GM23338 (cell line): ENCODE data around the gene THADA.

ENCODE experiments used
- CREB1 ChIP-seq: fragments of 250-450 bp; sonication (Bioruptor Pico); IDR thresholded peaks from 2 replicates; pipeline ENCODE4 v1.5.0; 2020; ENCODE audit warnings: low read depth, mild to moderate bottlenecking, moderate library complexity
- CTCF ChIP-seq, 2 experiments: fragments of 200-600 bp in 1 of 2; sonication (generic) in 1 of 2; conservative IDR thresholded peaks; 2 replicates each; pipeline versions ENCODE4 v1.5.1 to v1.6.1; 2016 to 2017; ENCODE audit warnings: antibody characterized with exemption in 2 of 2, low read depth in 2 of 2, mild to moderate bottlenecking in 2 of 2, moderate library complexity in 1 of 2
- EZH2 ChIP-seq: fragments of 200-600 bp; sonication (generic); IDR thresholded peaks from one replicate; pipeline ENCODE4 v1.8.0; 2017; ENCODE audit warnings: antibody characterized with exemption, mild to moderate bottlenecking, low read depth; ENCODE audit not compliant: unreplicated experiment
- JUNB ChIP-seq: IDR thresholded peaks from one replicate; pipeline ENCODE4 v1.6.1; 2016; ENCODE audit warnings: antibody characterized with exemption; ENCODE audit not compliant: unreplicated experiment
- POLR2AphosphoS5 ChIP-seq: IDR thresholded peaks from 2 replicates; pipeline ENCODE4 v1.6.1; 2016; ENCODE audit warnings: antibody characterized with exemption, low read depth
- TF ChIP-seq, protein P1 (sequence below): IDR thresholded peaks from one replicate; pipeline ENCODE4 v1.6.1; 2018; ENCODE audit warnings: antibody characterized with exemption; ENCODE audit not compliant: unreplicated experiment
- TF ChIP-seq, protein P2 (sequence below): IDR thresholded peaks from 2 replicates; pipeline ENCODE4 v1.6.1; 2016; ENCODE audit warnings: antibody characterized with exemption

GRCh38 chr2:43209204-43209717 is 386.6 kb downstream of the THADA start:
- TF ChIP-seq CTCF (conservative IDR thresholded peaks at IDR 0.05; ENCODE audit: low read depth in 2 of 2), result no peak
- TF ChIP-seq POLR2AphosphoS5, result no peak
- no peak for TF ChIP-seq JUNB
- TF ChIP-seq CREB1, result no peak
- TF ChIP-seq, protein P1, sequence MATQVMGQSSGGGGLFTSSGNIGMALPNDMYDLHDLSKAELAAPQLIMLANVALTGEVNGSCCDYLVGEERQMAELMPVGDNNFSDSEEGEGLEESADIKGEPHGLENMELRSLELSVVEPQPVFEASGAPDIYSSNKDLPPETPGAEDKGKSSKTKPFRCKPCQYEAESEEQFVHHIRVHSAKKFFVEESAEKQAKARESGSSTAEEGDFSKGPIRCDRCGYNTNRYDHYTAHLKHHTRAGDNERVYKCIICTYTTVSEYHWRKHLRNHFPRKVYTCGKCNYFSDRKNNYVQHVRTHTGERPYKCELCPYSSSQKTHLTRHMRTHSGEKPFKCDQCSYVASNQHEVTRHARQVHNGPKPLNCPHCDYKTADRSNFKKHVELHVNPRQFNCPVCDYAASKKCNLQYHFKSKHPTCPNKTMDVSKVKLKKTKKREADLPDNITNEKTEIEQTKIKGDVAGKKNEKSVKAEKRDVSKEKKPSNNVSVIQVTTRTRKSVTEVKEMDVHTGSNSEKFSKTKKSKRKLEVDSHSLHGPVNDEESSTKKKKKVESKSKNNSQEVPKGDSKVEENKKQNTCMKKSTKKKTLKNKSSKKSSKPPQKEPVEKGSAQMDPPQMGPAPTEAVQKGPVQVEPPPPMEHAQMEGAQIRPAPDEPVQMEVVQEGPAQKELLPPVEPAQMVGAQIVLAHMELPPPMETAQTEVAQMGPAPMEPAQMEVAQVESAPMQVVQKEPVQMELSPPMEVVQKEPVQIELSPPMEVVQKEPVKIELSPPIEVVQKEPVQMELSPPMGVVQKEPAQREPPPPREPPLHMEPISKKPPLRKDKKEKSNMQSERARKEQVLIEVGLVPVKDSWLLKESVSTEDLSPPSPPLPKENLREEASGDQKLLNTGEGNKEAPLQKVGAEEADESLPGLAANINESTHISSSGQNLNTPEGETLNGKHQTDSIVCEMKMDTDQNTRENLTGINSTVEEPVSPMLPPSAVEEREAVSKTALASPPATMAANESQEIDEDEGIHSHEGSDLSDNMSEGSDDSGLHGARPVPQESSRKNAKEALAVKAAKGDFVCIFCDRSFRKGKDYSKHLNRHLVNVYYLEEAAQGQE, result no peak
- TF ChIP-seq EZH2, result no peak
- TF ChIP-seq, protein P2, sequence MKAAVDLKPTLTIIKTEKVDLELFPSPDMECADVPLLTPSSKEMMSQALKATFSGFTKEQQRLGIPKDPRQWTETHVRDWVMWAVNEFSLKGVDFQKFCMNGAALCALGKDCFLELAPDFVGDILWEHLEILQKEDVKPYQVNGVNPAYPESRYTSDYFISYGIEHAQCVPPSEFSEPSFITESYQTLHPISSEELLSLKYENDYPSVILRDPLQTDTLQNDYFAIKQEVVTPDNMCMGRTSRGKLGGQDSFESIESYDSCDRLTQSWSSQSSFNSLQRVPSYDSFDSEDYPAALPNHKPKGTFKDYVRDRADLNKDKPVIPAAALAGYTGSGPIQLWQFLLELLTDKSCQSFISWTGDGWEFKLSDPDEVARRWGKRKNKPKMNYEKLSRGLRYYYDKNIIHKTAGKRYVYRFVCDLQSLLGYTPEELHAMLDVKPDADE, result no peak
